BLaER1 treated with 17β-estradiol and CSF1 and Interleukin-3, amounts not matched to agents 10 nM and 100 nM (cell line): ENCODE measurements around the gene TCP10L.
"Not testable (repeated sequence)": the region's sequence is repeated elsewhere in the genome, so short reads cannot be mapped to it uniquely, and the experiment has no call there.

Experiments used
- H3K27ac ChIP-seq, 11 experiments: shearing (Covaris generic); formaldehyde crosslinking; 2 replicates each; pipeline ENCODE4 v1.8.1; 2022
- H3K27me3 ChIP-seq, 11 experiments: shearing (Covaris generic); formaldehyde crosslinking; 2 replicates each; pipeline ENCODE4 v1.8.1; 2022
- H3K36me3 ChIP-seq, 11 experiments: shearing (Covaris generic); formaldehyde crosslinking; 2 replicates each; pipeline ENCODE4 v1.8.1; 2022
- H3K4me1 ChIP-seq, 10 experiments: shearing (Covaris generic); formaldehyde crosslinking; 2 replicates each; pipeline ENCODE4 v1.8.1; 2022
- H3K4me2 ChIP-seq, 11 experiments: shearing (Covaris generic); formaldehyde crosslinking; 2 replicates each; pipeline ENCODE4 v1.8.1; 2022
- H3K4me3 ChIP-seq, 10 experiments: shearing (Covaris generic); formaldehyde crosslinking; 2 replicates each; pipeline ENCODE4 v1.8.1; 2022
- H3K9ac ChIP-seq, 11 experiments: shearing (Covaris generic); formaldehyde crosslinking; 2 replicates each; pipeline ENCODE4 v1.8.1; 2022
- H3K9me3 ChIP-seq, 11 experiments: shearing (Covaris generic); formaldehyde crosslinking; replicated peaks in 1 of 11; 2 replicates each; pipeline ENCODE4 v1.8.1; 2022
- H4K20me1 ChIP-seq, 11 experiments: shearing (Covaris generic); formaldehyde crosslinking; 2 replicates each; pipeline ENCODE4 v1.8.1; 2022
- Cebpa-rat ChIP-seq, 11 experiments: shearing (Covaris generic); IDR thresholded peaks; 2 replicates each; pipeline ENCODE4 v1.8.1; 2022

TCP10L gene

DNA sequence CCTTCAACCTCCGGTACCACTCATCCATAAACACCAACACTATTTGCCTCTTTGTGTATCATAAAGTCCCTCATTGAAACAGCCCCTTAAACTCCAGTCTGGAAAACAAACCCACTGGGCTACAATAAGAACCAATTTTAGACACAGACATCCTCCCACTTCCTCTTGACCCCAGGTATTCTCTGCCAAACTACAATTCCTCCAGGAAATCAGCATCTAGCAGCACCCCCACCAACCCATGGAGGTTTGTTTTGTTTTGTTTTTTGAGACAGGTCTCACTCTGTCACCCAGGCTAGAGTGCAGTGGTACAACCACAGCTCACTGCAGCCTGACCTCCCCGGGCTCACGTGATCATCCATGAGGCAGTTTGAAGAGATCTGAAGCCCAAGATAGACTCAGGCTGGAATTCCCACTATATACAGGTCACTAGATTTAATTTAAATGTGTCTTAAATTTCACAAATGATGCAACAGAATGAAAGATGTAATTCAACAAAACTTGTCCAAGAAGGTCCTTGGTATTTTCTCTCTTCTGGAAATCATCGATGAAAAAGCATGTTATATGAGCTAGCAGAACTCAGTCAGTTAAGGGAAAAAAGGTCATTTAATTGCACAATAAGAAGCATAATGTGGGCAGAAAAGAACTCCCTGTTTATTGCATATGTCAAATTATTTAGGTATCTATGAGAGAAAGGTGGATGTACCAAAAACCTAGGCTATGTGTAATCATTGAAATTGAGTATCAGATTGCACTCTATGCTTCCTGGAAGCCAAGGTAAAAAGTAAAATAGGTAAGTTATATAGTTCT is 30.3 kb downstream of the TCP10L start:
- no peak for TF ChIP-seq Cebpa-rat (IDR thresholded peaks at IDR 0.05)
- H3K4me2 ChIP-seq, result no peak overlapping the region

GRCh38 chr21:32549886-32550285 is 35.4 kb downstream of the TCP10L start:
- no peak overlapping the region for H3K27ac ChIP-seq
- H4K20me1 ChIP-seq, result no peaks in the 10 kb centered on the region; a peak in 1 of 22 replicates
- H3K4me2 ChIP-seq, result no peak overlapping the region
- no peak overlapping the region for H3K9ac ChIP-seq
- no peak for TF ChIP-seq Cebpa-rat (IDR thresholded peaks at IDR 0.05)
- H3K4me3 ChIP-seq, result no peak overlapping the region
- no peaks in the 10 kb centered on the region for H3K27me3 ChIP-seq
- H3K9me3 ChIP-seq, result no peaks in the 10 kb centered on the region
- H3K4me1 ChIP-seq, result no peaks in the 10 kb centered on the region
- no peaks in the 10 kb centered on the region for H3K36me3 ChIP-seq

More for the DNA sequence above, 30.3 kb downstream of the TCP10L start:
- no peaks in the 10 kb centered on the region for H4K20me1 ChIP-seq
- no peak overlapping the region for H3K4me3 ChIP-seq
- no peaks in the 10 kb centered on the region for H3K4me1 ChIP-seq
- no peaks in the 10 kb centered on the region for H3K27me3 ChIP-seq
- H3K9ac ChIP-seq, result no peak overlapping the region
- no peaks in the 10 kb centered on the region for H3K36me3 ChIP-seq
- H3K9me3 ChIP-seq, result no peaks in the 10 kb centered on the region
- no peak overlapping the region for H3K27ac ChIP-seq

GRCh38 chr21:32549440-32549839 is 35.9 kb downstream of the TCP10L start:
- H3K27me3 ChIP-seq, result no peaks in the 10 kb centered on the region
- no peak overlapping the region for H3K4me2 ChIP-seq
- H3K27ac ChIP-seq, result no peak overlapping the region
- H3K4me1 ChIP-seq, result no peaks in the 10 kb centered on the region
- H4K20me1 ChIP-seq, result no peaks in the 10 kb centered on the region; a peak in 1 of 22 replicates
- no peak for TF ChIP-seq Cebpa-rat (IDR thresholded peaks at IDR 0.05)
- H3K9me3 ChIP-seq, result no peaks in the 10 kb centered on the region
- no peaks in the 10 kb centered on the region for H3K36me3 ChIP-seq
- H3K4me3 ChIP-seq, result no peak overlapping the region
- H3K9ac ChIP-seq, result no peak overlapping the region

GRCh38 chr21:32548978-32549377 is 36.3 kb downstream of the TCP10L start:
- no peak for TF ChIP-seq Cebpa-rat (IDR thresholded peaks at IDR 0.05)
- no peak overlapping the region for H3K9ac ChIP-seq
- no peak overlapping the region for H3K4me2 ChIP-seq
- H4K20me1 ChIP-seq, result no peaks in the 10 kb centered on the region; a peak in 1 of 22 replicates
- no peak overlapping the region for H3K4me3 ChIP-seq
- H3K27ac ChIP-seq, result no peak overlapping the region
- no peaks in the 10 kb centered on the region for H3K36me3 ChIP-seq
- H3K27me3 ChIP-seq, result no peaks in the 10 kb centered on the region
- H3K4me1 ChIP-seq, result no peaks in the 10 kb centered on the region
- no peaks in the 10 kb centered on the region for H3K9me3 ChIP-seq

DNA sequence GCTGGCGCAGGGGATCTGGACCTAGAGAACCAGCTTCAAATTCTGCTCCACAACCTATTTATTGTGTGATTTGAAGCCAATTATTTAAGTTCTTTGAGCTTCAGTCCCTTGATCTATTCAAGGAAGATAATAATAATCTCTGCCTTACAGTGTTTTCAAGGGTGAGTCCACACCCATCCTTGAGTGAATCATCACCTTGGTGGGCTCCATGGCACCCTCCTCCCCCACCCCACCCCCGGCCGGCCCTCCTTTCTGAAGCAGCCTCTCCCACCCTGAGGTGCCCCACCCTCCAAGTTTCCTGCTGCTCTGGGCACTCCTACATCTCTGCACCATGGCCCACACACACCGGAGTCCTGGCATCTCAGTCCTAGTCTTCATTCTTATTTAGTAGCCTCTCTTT is 38.3 kb downstream of the TCP10L start:
- Histone ChIP-seq H3K27me3 (no peaks in the 10 kb centered on the region), H3K9me3 (no peaks in the 10 kb centered on the region), H4K20me1 (no peaks in the 10 kb centered on the region; a peak in 1 of 22 replicates), H3K9ac (no peak overlapping the region), H3K27ac (no peak overlapping the region), H3K4me3 (no peak overlapping the region), H3K36me3 (no peaks in the 10 kb centered on the region), H3K4me1 (no peaks in the 10 kb centered on the region), H3K4me2 (no peak overlapping the region)
- TF ChIP-seq Cebpa-rat (IDR thresholded peaks at IDR 0.05), result no peak

DNA sequence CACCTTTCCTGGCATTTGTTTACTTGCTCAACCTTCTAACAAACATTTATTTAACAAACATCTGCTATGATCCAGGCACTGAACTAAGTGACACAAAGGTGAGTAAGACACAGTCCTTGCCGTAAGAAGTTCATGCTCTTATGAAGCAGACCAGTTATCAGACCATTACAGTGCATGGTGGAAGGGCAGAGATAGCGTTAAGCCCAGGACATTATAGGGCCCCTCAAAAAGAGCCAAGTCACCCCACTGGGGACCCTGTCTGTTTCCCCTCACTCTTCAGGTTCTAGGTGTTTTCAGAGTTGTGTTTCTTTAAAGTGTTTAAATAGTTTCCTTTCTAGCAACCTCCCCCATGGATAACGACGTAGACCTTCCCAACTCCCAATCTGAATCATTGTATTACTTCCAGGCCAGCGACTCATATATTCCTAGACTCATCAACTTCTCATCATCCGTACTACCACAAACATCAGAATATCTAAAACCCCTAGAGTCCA is 39.3 kb downstream of the TCP10L start:
- Histone ChIP-seq H3K27ac (no peak overlapping the region), H3K9ac (no peak overlapping the region), H3K4me2 (no peak overlapping the region), H3K36me3 (no peaks in the 10 kb centered on the region), H3K4me1 (no peaks in the 10 kb centered on the region), H3K4me3 (no peak overlapping the region), H4K20me1 (no peaks in the 10 kb centered on the region; a peak in 1 of 22 replicates), H3K9me3 (no peaks in the 10 kb centered on the region), H3K27me3 (no peaks in the 10 kb centered on the region)
- TF ChIP-seq Cebpa-rat (IDR thresholded peaks at IDR 0.05), result no peak

DNA sequence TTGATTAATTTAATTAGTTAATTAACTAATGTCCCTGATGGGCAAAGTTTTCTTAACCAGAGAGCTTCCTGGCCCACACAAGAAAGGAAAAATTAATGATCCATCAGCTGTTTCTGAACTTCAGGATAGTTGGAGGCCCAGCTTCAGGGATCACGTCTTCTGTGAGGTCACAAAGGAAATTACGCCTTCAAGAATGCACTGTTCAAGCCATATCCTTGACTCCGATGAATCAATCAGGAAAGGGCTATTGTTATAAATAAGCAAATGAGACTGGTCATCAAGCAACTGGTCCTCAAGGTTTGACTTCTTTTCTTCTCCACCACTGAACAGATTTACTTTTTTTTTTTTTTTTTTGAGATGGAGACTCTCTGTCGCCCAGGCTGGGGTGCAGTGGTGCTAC is 40.6 kb downstream of the TCP10L start:
- Histone ChIP-seq H3K27ac (no peak overlapping the region), H3K36me3 (no peaks in the 10 kb centered on the region), H4K20me1 (no peaks in the 10 kb centered on the region; a peak in 1 of 22 replicates), H3K4me2 (no peak overlapping the region), H3K4me1 (no peaks in the 10 kb centered on the region), H3K9me3 (no peaks in the 10 kb centered on the region), H3K27me3 (no peaks in the 10 kb centered on the region), H3K4me3 (no peak overlapping the region), H3K9ac (no peak overlapping the region)
- TF ChIP-seq Cebpa-rat (IDR thresholded peaks at IDR 0.05), result no peak

DNA sequence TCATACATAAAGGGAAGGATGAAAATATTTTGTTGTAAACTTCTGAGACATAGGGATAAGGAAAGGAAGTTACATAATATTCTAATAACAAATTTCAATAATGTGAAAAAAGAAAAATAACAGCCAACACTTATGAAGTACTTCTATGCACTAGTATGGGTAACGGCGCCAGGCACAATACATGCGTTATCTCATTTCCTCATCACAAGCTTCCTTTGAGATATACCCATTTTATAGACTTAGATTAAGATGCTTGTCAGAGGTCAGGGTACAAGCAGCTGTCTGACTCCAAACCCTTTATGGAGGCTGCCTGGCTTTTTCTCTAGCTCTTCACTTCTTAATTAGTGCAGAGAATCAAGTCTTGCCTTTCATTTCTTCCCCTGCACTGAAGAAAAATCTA is 41.3 kb downstream of the TCP10L start:
- Histone ChIP-seq H3K27me3 (no peaks in the 10 kb centered on the region), H3K4me1 (no peaks in the 10 kb centered on the region), H3K9me3 (no peaks in the 10 kb centered on the region), H3K4me3 (no peak overlapping the region), H3K9ac (no peak overlapping the region), H3K4me2 (no peak overlapping the region), H3K27ac (no peak overlapping the region), H3K36me3 (no peaks in the 10 kb centered on the region), H4K20me1 (no peaks in the 10 kb centered on the region; a peak in 1 of 22 replicates)
- TF ChIP-seq Cebpa-rat (IDR thresholded peaks at IDR 0.05), result no peak

DNA sequence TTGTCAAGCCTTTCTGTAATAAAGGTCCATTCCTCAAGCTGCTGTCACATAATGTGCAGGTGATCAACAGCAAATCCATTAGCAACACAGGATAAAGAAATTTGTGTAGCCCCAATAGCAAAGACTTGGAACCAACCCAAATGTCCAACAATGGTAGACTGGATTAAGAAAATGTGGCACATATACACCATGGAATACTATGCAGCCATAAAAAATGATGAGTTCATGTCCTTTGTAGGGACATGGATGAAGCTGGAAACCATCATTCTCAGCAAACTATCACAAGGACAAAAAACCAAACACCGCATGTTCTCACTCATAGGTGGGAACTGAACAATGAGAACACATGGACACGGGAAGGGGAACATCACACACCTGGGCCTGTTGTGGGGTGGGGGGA is 42.3 kb downstream of the TCP10L start:
- not testable (repeated sequence) for H3K36me3 ChIP-seq, H3K4me3 ChIP-seq, H3K9ac ChIP-seq, H3K4me2 ChIP-seq, H3K4me1 ChIP-seq, H3K9me3 ChIP-seq, H3K27ac ChIP-seq, H4K20me1 ChIP-seq, H3K27me3 ChIP-seq

- Histone ChIP-seq H3K9me3 (no peaks in the 10 kb centered on the region), H3K4me3 (no peak overlapping the region), H3K27ac (no peak overlapping the region), H3K4me2 (no peak overlapping the region), H4K20me1 (no peaks in the 10 kb centered on the region), H3K9ac (no peak overlapping the region), H3K27me3 (no peaks in the 10 kb centered on the region), H3K36me3 (no peaks in the 10 kb centered on the region), H3K4me1 (0 out of 20 replicates have a peak, but pooled peaks cover 0 to 3% (median 0%) of the 10 kb centered on the region in 10 experiments)
- no peak for TF ChIP-seq Cebpa-rat (IDR thresholded peaks at IDR 0.05)
These were observed 45.9 kb downstream of the TCP10L start for GRCh38 chr21:32539378-32539777.
